Measurements from ENCODE around the gene TPK1.
"Not testable (repeated sequence)": the region's sequence is repeated elsewhere in the genome, so short reads cannot be mapped to it uniquely, and the experiment has no call there.

Gene TPK1

DNA sequence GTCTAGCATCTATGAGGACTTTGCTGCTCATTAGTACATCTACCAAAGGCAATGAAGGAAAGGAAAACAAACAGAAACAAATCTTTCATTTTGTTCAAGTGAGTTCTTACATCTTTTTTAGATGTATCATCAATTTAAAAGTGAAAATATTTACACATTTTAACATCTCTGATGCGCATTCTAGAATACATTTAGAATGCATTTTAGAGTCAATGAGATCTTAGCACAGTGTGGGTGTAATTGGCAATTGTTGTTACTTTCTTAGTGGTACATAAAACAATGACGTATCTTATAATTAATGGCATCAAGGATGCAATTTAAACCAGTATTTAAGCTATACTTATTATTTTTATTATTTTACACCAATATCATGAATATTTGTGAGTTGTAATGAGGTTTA lies 51.4 kb downstream of the TPK1 start:
- no peak overlapping the region for H3K4me3 ChIP-seq (ENCODE audit: low read length)
- no peaks in the 10 kb centered on the region for H3K27me3 ChIP-seq (ENCODE audit: insufficient read depth, low read length)
- no peaks in the 10 kb centered on the region for H3K36me3 ChIP-seq (ENCODE audit: insufficient read depth, low read length)
- peaks cover 10% of the 10 kb centered on the region for H3K4me1 ChIP-seq (ENCODE audit: insufficient read depth, low read length)
- no peaks in the 10 kb centered on the region for H3K9me3 ChIP-seq (ENCODE audit: low read length)
- no peak overlapping the region for H2AFZ ChIP-seq (ENCODE audit: low read depth, low read length)

DNA sequence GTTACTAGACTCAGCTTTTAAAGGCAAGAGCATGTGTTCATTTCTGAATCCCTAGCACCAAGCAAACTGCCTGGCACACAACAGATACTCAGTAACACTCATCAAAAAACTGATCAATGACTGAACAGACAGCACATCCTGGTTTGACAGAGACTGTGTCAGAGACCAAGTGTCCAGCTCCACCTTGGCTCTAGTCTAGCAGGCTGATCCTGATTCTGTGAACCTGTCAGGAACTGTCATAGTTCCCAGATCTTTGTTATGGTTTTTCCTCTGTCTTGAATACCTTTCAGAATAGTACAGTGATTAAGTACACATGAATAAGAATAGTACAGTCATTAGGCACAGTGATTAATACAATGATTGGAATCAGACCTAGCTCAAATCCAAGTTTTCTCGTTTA lies 53.0 kb downstream of the TPK1 start:
- Histone ChIP-seq H2AFZ (ENCODE audit: low read depth, low read length) (no peak overlapping the region), H3K36me3 (ENCODE audit: insufficient read depth, low read length) (no peaks in the 10 kb centered on the region), H3K9me3 (ENCODE audit: low read length) (no peaks in the 10 kb centered on the region), H3K4me3 (ENCODE audit: low read length) (no peak overlapping the region), H3K27me3 (ENCODE audit: insufficient read depth, low read length) (no peaks in the 10 kb centered on the region), H3K4me1 (ENCODE audit: insufficient read depth, low read length) (peaks cover 10% of the 10 kb centered on the region)

DNA sequence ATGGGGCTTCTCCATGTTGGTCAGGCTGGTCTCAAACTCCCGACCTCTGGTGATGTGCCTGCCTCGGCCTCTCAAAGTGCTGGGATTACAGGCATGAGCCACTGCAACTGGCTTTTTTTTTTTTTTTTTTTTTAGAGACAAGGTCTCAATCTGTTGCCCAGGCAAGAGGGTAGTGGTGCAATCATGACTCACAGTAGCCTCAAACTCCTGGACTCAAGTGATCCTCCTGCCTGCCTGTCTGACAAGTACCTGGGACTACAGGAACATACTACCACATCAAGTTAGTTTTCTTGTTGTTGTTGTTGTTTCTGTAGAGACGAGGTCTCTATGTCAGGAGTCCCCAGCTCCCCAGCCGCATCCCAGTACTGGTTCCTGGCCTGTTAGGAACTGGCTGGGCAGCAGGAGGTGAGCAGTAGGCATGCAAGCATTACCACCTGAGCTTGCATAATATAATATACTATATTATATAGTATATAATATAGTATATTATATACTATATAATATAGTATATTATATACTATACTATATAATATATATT lies 55.7 kb downstream of the TPK1 start:
- H3K27me3 ChIP-seq (ENCODE audit: insufficient read depth, low read length): no peaks in the 10 kb centered on the region
- no peak overlapping the region for H3K4me3 ChIP-seq (ENCODE audit: low read length)
- no peak overlapping the region for H2AFZ ChIP-seq (ENCODE audit: low read depth, low read length)
- peaks cover under 1% of the 10 kb centered on the region for H3K4me1 ChIP-seq (ENCODE audit: insufficient read depth, low read length)
- no peaks in the 10 kb centered on the region for H3K36me3 ChIP-seq (ENCODE audit: insufficient read depth, low read length)
- H3K9me3 ChIP-seq (ENCODE audit: low read length): no peaks in the 10 kb centered on the region

DNA sequence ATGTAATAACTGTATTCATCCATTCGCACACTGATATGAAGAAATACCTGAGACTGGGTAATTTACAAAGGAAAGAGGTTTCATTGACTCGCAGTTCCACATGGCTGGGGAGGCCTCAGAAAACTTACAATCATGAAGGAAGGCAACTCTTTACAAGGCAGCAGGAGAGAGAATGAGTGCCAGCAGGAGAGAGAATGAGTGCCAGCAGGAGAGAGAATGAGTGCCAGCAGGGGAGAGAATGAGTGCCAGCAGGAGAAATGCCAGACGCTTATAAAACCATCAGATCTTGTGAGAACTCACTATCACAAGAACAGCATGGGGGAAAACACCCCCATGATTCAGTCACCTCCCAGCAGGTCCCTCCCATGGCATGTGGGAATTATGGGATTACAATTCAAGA lies 58.0 kb downstream of the TPK1 start:
- H3K27me3 ChIP-seq (ENCODE audit: insufficient read depth, low read length); H2AFZ ChIP-seq (ENCODE audit: low read depth, low read length); H3K4me3 ChIP-seq (ENCODE audit: low read length); H3K4me1 ChIP-seq (ENCODE audit: insufficient read depth, low read length); H3K36me3 ChIP-seq (ENCODE audit: insufficient read depth, low read length); H3K9me3 ChIP-seq (ENCODE audit: low read length): not testable (repeated sequence)

DNA sequence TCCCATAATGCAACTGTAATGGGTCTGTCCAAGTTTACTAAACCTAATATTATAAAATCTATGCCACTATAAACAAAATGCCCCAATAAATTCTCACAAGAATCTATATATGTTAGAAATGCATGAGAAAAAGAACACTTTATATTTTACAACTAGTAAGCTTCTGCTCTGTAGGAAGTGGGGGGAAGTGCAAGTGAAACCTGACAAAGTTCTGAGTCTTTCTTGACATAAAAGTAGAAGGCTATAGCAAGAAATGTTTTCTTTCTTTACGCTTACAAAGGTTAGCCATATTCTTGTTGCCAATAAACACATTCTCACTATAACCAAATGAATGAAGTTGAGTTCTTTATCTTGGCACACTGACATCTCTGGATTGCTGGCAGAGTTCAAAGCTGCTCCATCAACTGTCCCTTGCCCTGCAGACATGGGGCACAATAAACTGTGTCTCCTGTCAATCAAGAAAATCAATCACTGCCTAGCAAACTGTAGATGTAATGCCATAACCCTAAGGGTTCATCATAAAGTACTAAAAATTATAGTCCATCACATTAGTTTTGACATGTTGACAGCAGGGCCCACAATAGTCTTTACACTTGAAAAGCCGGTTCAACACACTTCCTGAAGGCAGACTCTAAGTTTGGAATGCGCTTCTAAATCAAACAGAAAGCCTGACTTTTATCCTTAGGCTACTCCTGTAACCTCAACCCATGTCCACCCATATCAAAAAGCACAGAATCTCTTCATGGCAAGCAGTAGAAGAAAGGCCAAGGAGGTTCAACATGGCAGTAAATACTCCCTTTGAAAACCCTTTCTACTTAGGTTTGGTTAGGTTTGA lies 58.6 kb downstream of the TPK1 start:
- H2AFZ ChIP-seq (ENCODE audit: low read depth, low read length): no peak overlapping the region
- no peaks in the 10 kb centered on the region for H3K27me3 ChIP-seq (ENCODE audit: insufficient read depth, low read length)
- H3K36me3 ChIP-seq (ENCODE audit: insufficient read depth, low read length): no peaks in the 10 kb centered on the region
- H3K9me3 ChIP-seq (ENCODE audit: low read length): no peaks in the 10 kb centered on the region
- no peak overlapping the region for H3K4me3 ChIP-seq (ENCODE audit: low read length)
- no peaks in the 10 kb centered on the region for H3K4me1 ChIP-seq (ENCODE audit: insufficient read depth, low read length)

DNA sequence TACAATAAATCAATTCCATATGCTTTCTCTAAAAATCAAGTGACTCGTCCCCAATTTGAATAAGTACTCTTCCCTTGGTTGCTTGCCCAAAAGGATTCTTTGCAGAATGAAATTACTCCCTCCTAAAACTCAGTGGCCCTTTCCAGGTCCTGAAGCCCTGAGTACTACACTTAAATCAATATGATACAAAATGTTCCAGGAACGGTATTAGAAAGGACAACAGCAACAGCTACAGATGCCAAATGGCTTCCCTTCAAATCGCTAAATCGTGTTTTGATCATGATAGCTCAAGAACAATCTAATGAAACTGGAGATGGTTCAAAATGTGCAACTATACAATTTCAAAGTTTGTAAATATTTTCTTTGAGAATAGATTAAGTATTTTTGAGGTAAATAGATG lies 59.4 kb downstream of the TPK1 start:
- no peaks in the 10 kb centered on the region for H3K36me3 ChIP-seq (ENCODE audit: insufficient read depth, low read length)
- H3K27me3 ChIP-seq (ENCODE audit: insufficient read depth, low read length): no peaks in the 10 kb centered on the region
- H3K4me3 ChIP-seq (ENCODE audit: low read length): no peak overlapping the region
- no peaks in the 10 kb centered on the region for H3K9me3 ChIP-seq (ENCODE audit: low read length)
- no peak overlapping the region for H2AFZ ChIP-seq (ENCODE audit: low read depth, low read length)
- H3K4me1 ChIP-seq (ENCODE audit: insufficient read depth, low read length): no peaks in the 10 kb centered on the region

DNA sequence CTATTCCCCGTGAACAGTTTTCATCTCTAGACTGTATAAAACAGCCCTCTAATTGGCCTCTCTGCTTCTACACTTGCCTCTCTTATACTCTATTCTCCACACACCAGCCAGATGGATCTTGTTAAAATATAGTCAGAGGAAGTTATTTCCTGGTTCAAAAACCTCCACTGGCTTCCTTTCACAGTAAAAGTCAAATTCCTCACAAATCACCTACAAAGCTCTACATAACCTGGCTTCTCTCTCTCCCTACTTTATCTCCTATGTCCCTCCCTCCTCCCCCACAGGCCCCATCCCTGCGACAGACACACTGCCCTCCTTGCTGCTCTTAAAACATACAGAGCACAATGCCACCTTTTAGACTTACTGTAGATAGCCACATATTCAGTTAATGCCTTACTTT lies 60.1 kb downstream of the TPK1 start:
- H3K27me3 ChIP-seq (ENCODE audit: insufficient read depth, low read length): no peaks in the 10 kb centered on the region
- H3K36me3 ChIP-seq (ENCODE audit: insufficient read depth, low read length): no peaks in the 10 kb centered on the region
- H3K4me3 ChIP-seq (ENCODE audit: low read length): no peak overlapping the region

DNA sequence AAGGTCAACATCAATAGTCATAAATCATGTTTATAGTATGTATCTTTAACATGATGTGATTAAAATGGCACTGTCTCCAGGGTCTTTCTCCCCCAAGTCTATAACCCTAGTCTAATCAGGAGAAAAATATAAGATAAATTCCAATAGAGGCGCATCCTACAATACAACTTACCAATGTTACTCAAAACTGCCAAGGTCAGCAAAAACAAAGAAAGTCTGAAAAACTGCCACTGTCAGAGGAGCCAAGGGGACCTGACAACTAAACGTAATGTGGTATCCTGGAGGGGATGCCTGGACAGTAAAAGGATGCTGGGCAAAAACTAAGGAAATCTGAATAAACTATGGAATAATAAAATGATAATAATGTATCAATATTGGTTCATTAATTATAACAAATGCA lies 63.9 kb downstream of the TPK1 start:
- Histone ChIP-seq H3K4me3 (ENCODE audit: low read length) (no peak overlapping the region), H3K4me1 (ENCODE audit: insufficient read depth, low read length) (no peaks in the 10 kb centered on the region), H2AFZ (ENCODE audit: low read depth, low read length) (no peak overlapping the region), H3K36me3 (ENCODE audit: insufficient read depth, low read length) (no peaks in the 10 kb centered on the region), H3K9me3 (ENCODE audit: low read length) (no peaks in the 10 kb centered on the region), H3K27me3 (ENCODE audit: insufficient read depth, low read length) (no peaks in the 10 kb centered on the region)

More for the DNA sequence above, 60.1 kb downstream of the TPK1 start:
- H3K9me3 ChIP-seq (ENCODE audit: low read length): no peaks in the 10 kb centered on the region
- no peaks in the 10 kb centered on the region for H3K4me1 ChIP-seq (ENCODE audit: insufficient read depth, low read length)
- H2AFZ ChIP-seq (ENCODE audit: low read depth, low read length): no peak overlapping the region

DNA sequence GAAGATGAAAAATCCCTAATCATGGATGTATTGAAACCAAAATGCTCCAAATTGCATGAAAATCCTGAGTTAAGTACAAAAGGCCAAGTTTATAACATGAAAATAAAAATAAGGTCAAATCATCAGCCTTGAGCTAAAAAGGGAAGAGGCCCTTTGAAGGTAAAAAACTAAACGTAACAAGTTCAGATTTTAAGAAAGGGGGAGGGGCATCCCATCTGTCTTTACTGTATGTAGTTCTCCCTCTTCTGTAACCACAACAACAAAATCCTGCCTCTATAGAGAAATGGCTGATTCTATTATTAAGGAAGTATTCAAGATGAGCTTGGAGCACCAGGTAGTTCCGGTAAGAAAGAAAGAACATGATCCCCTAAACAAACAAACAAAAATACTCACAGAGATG lies 64.7 kb downstream of the TPK1 start:
- no peaks in the 10 kb centered on the region for H3K9me3 ChIP-seq (ENCODE audit: low read length)
- no peaks in the 10 kb centered on the region for H3K4me1 ChIP-seq (ENCODE audit: insufficient read depth, low read length)
- no peaks in the 10 kb centered on the region for H3K36me3 ChIP-seq (ENCODE audit: insufficient read depth, low read length)
- no peaks in the 10 kb centered on the region for H3K27me3 ChIP-seq (ENCODE audit: insufficient read depth, low read length)
- no peak overlapping the region for H2AFZ ChIP-seq (ENCODE audit: low read depth, low read length)
- no peak overlapping the region for H3K4me3 ChIP-seq (ENCODE audit: low read length)

DNA sequence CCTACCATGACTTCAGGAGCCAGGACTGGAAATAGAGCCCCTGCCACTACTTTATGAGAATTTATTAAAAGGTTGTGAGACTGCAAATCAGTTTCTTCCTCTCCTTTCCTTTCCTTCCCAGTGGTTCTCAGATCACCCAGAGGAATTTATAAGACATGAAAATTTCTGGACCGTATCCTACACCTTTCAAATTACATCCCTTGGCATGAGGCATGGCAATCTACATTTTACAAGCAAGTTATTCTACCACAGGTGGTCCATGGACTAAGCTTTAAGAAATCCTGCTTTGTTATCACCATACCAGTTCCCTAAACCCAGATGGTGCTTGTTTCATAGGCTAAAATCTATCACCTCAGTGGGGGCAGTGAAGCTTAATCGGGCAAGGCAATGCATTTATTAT lies 66.5 kb downstream of the TPK1 start:
- Histone ChIP-seq H3K9me3 (ENCODE audit: low read length) (no peaks in the 10 kb centered on the region), H3K4me3 (ENCODE audit: low read length) (no peak overlapping the region), H3K4me1 (ENCODE audit: insufficient read depth, low read length) (no peaks in the 10 kb centered on the region), H3K36me3 (ENCODE audit: insufficient read depth, low read length) (no peaks in the 10 kb centered on the region), H3K27me3 (ENCODE audit: insufficient read depth, low read length) (no peaks in the 10 kb centered on the region), H2AFZ (ENCODE audit: low read depth, low read length) (no peak overlapping the region)

DNA sequence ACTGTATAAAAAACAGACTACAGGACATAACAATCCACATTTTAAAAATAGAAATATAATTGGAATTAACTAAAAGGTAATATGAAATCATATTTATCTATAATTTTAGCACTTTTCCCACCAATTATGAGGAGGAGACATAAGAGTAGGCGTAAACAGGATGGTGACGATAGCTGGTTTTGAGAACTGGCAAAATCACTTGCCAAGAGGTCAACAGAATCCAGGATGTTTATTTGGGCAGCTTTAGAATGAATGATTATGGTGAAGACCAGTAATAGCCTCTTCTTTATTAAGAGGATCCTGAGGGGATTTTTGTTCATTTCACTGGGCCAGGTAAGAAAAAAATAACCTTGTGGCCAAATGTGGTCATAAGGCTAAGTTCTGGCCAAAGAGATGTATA lies 67.2 kb downstream of the TPK1 start:
- H3K4me1 ChIP-seq (ENCODE audit: insufficient read depth, low read length): no peaks in the 10 kb centered on the region
- H3K27me3 ChIP-seq (ENCODE audit: insufficient read depth, low read length): no peaks in the 10 kb centered on the region
- no peak overlapping the region for H2AFZ ChIP-seq (ENCODE audit: low read depth, low read length)
- H3K9me3 ChIP-seq (ENCODE audit: low read length): no peaks in the 10 kb centered on the region
- no peak overlapping the region for H3K4me3 ChIP-seq (ENCODE audit: low read length)
- H3K36me3 ChIP-seq (ENCODE audit: insufficient read depth, low read length): no peaks in the 10 kb centered on the region

DNA sequence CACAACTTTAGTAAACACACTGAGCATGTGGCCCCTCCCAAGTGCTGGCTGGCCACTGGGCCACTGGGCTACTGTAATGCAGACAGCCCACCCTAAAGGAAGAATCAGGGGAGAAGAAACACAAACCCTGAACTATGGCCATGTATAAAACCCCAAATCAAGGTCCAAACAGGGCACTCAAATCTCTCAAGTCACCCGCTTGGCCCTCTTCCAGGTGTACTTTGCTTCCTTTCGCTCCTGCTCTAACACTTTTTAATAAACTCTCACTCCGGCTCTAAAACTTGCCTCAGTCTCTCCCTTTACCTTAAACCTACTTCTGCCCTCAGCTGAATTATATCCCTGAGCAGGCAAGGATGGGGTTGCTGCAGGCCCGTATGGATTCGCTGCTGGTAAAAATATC lies 72.6 kb downstream of the TPK1 start:
- Histone ChIP-seq H3K9me3 (ENCODE audit: low read length) (no peaks in the 10 kb centered on the region), H3K4me3 (ENCODE audit: low read length) (no peak overlapping the region), H3K27me3 (ENCODE audit: insufficient read depth, low read length) (no peaks in the 10 kb centered on the region), H3K4me1 (ENCODE audit: insufficient read depth, low read length) (no peaks in the 10 kb centered on the region), H2AFZ (ENCODE audit: low read depth, low read length) (no peak overlapping the region), H3K36me3 (ENCODE audit: insufficient read depth, low read length) (no peaks in the 10 kb centered on the region)

DNA sequence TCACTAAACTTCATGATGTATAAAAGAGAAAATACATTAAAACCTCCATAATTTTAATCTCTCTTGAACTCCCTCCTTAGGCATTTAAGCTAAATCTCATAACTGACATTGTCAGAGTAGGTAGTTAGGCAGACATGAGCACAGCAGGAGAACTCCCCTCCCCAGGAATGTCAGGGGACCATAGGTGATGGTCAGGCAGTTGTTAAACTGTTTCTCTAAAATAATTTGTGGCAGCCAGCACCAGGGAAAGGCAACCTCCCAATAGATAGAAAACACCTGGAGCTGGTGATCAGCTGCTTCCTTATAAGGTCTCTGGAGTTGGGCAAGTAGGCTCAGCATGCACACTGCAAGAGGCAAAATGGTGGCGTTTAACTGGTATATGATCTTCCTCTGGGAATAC lies 73.0 kb downstream of the TPK1 start:
- H3K4me1 ChIP-seq (ENCODE audit: insufficient read depth, low read length): no peaks in the 10 kb centered on the region
- H2AFZ ChIP-seq (ENCODE audit: low read depth, low read length): no peak overlapping the region
- no peaks in the 10 kb centered on the region for H3K9me3 ChIP-seq (ENCODE audit: low read length)
- no peaks in the 10 kb centered on the region for H3K36me3 ChIP-seq (ENCODE audit: insufficient read depth, low read length)
- H3K27me3 ChIP-seq (ENCODE audit: insufficient read depth, low read length): no peaks in the 10 kb centered on the region
- no peak overlapping the region for H3K4me3 ChIP-seq (ENCODE audit: low read length)

DNA sequence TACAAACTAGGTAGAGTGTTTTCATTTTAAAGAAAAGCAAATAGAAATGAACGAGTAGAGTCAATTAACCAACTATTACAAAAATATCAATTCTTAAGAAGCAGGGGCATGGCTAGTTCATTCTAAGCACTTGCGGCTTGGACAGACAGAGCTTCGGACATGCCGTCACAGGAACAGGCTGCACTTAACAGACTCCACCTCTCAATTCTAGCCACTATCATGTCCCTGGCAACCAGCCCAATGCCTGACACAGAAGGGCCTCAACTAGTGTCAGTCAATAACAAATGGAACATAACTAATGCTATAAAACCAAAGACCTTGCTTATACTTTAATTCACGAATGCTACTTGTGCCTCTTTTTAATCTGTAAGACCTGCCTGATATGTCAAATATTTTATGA lies 74.4 kb downstream of the TPK1 start:
- H3K36me3 ChIP-seq (ENCODE audit: insufficient read depth, low read length): no peaks in the 10 kb centered on the region
- H2AFZ ChIP-seq (ENCODE audit: low read depth, low read length): no peak overlapping the region
- no peak overlapping the region for H3K4me3 ChIP-seq (ENCODE audit: low read length)
- no peaks in the 10 kb centered on the region for H3K9me3 ChIP-seq (ENCODE audit: low read length)
- no peaks in the 10 kb centered on the region for H3K27me3 ChIP-seq (ENCODE audit: insufficient read depth, low read length)
- H3K4me1 ChIP-seq (ENCODE audit: insufficient read depth, low read length): no peaks in the 10 kb centered on the region
